Activated CD8-positive, alpha-beta memory T cell treated with anti-CD3 and anti-CD28 coated beads, Interleukin-2, amount 10 ng/mL, durations not matched to agents 7 days and 5 days (primary cell): ENCODE results near the gene ANAPC5. TPM values are rescaled to one million over a fixed set of nuclear protein-coding genes. Genes with fewer than 3 reads are reported as not detected.
"Not testable (repeated sequence)": the region's sequence is repeated elsewhere in the genome, so short reads cannot be mapped to it uniquely, and the experiment has no call there.

Experiments
- ATAC-seq: fragments of 150-1000 bp; cut with Tn5 transposase; one replicate; pipeline ENCODE4 v1.10.0; 2021; ENCODE audit warnings: moderate library complexity
- CTCF ChIA-PET: fragments of 350-600 bp; sonication (Branson Sonifier 250); formaldehyde crosslinking; loops from one replicate; lab custom pipeline; 2021; ENCODE audit warnings: antibody characterized with exemption; lab: Charles Lee
- DNase-seq: peaks from one replicate; pipeline ENCODE4 v3.0.0-alpha.2; 2020
- H3K27ac Mint-ChIP-seq: one replicate; pipeline ENCODE4 v1.8.0; 2021; ENCODE audit warnings: mild to moderate bottlenecking, mixed read lengths
- H3K27me3 Mint-ChIP-seq: one replicate; pipeline ENCODE4 v1.8.0; 2021; ENCODE audit warnings: mixed read lengths
- H3K36me3 Mint-ChIP-seq: one replicate; pipeline ENCODE4 v1.8.0; 2021; ENCODE audit warnings: mild to moderate bottlenecking, mixed read lengths
- H3K4me1 Mint-ChIP-seq: one replicate; pipeline ENCODE4 v1.8.0; 2021; ENCODE audit warnings: mixed read lengths
- H3K4me3 Mint-ChIP-seq: one replicate; pipeline ENCODE4 v1.8.0; 2021; ENCODE audit warnings: mild to moderate bottlenecking, moderate library complexity, mixed read lengths
- H3K9me3 Mint-ChIP-seq: one replicate; pipeline ENCODE4 v1.8.0; 2022; ENCODE audit warnings: low read depth, mixed read lengths
- total RNA-seq, 2 experiments: library from RNA; stranded (reverse); gene quantifications; one replicate each; pipeline ENCODE4 v1.2.3, GENCODE V29; 2021

ANAPC5 gene
- total RNA-seq, 2 experiments from 2014 or later: 138 to 157 TPM

- Mint-ChIP-seq H3K27ac (no peak overlapping the region), H3K36me3 (peaks cover 65% of the 10 kb centered on the region), H3K4me3 (no peak overlapping the region), H3K27me3 (no peaks in the 10 kb centered on the region), H3K9me3 (no peaks in the 10 kb centered on the region), H3K4me1 (no peaks in the 10 kb centered on the region)
- DNase-seq: no peak
- no peak for ATAC-seq
- CTCF ChIA-PET: interaction anchor here (1.1 to 3.0 kb wide), 2 partner anchors 8 to 12 kb away, joined by 3 to 12 read pairs; no protein-coding TSS in a partner anchor
These were observed 25.1 kb downstream of the ANAPC5 start for GRCh38 chr12:121326996-121327674.

- CTCF ChIA-PET: interaction anchor here (1.1 to 3.0 kb wide), 2 partner anchors 9 to 13 kb away, joined by 3 to 12 read pairs; no protein-coding TSS in a partner anchor
- Mint-ChIP-seq H3K4me1 (no peaks in the 10 kb centered on the region), H3K9me3 (no peaks in the 10 kb centered on the region), H3K27me3 (no peaks in the 10 kb centered on the region), H3K36me3 (peaks cover 61% of the 10 kb centered on the region), H3K4me3 (no peak overlapping the region), H3K27ac (no peak overlapping the region)
- ATAC-seq: no peak
- no peak for DNase-seq
These were observed 26.3 kb downstream of the ANAPC5 start for GRCh38 chr12:121325922-121326396.

GRCh38 chr12:121323908-121324307 lies 28.3 kb downstream of the ANAPC5 start:
- ATAC-seq (no peak), DNase-seq (no peak)
- CTCF ChIA-PET: interaction anchor here (2.6 to 3.0 kb wide), 3 partner anchors 11 to 119 kb away, joined by 6 to 12 read pairs (median 10); no protein-coding TSS in a partner anchor
- no peak overlapping the region for H3K4me3 Mint-ChIP-seq
- H3K9me3 Mint-ChIP-seq: no peaks in the 10 kb centered on the region
- peak overlapping the region; percentile 35 for H3K27ac Mint-ChIP-seq
- no peaks in the 10 kb centered on the region for H3K27me3 Mint-ChIP-seq
- peaks cover 53% of the 10 kb centered on the region for H3K36me3 Mint-ChIP-seq
- H3K4me1 Mint-ChIP-seq: no peaks in the 10 kb centered on the region

- CTCF ChIA-PET: interaction anchor here (0.8 to 1.5 kb wide), 3 partner anchors 16 to 20 kb away, joined by 3 to 4 read pairs (median 3); no protein-coding TSS in a partner anchor
- Mint-ChIP-seq H3K27ac (peak overlapping the region; percentile 14), H3K4me1 (peaks cover 21% of the 10 kb centered on the region), H3K36me3 (peaks cover 48% of the 10 kb centered on the region), H3K4me3 (no peak overlapping the region), H3K27me3 (no peaks in the 10 kb centered on the region), H3K9me3 (no peaks in the 10 kb centered on the region)
- ATAC-seq (no peak), DNase-seq (no peak)
These were observed 34.1 kb downstream of the ANAPC5 start for GRCh38 chr12:121318121-121318520.

GRCh38 chr12:121314431-121314830 lies 37.8 kb downstream of the ANAPC5 start:
- Mint-ChIP-seq H3K27ac (peak overlapping the region; percentile 28), H3K9me3 (no peaks in the 10 kb centered on the region), H3K27me3 (no peaks in the 10 kb centered on the region), H3K36me3 (peaks cover 51% of the 10 kb centered on the region), H3K4me3 (no peak overlapping the region), H3K4me1 (peaks cover 26% of the 10 kb centered on the region)
- CTCF ChIA-PET: no interaction called here
- no peak for ATAC-seq
- no peak for DNase-seq

GRCh38 chr12:121310231-121310630 lies 42.0 kb downstream of the ANAPC5 start:
- Mint-ChIP-seq H3K36me3 (peaks cover 38% of the 10 kb centered on the region), H3K4me1 (peaks cover 21% of the 10 kb centered on the region)
- H3K27ac Mint-ChIP-seq, ATAC-seq, H3K9me3 Mint-ChIP-seq, DNase-seq, H3K27me3 Mint-ChIP-seq, H3K4me3 Mint-ChIP-seq: not testable (repeated sequence)
- CTCF ChIA-PET: interaction anchor here (0.7 to 2.6 kb wide), 2 partner anchors 24 to 425 kb away, joined by 4 to 10 read pairs; no protein-coding TSS in a partner anchor

- not testable (repeated sequence) for H3K27me3 Mint-ChIP-seq
These were observed 44.8 kb downstream of the ANAPC5 start for GRCh38 chr12:121307397-121307796.

GRCh38 chr12:121304306-121304705 lies 47.9 kb downstream of the ANAPC5 start:
- Mint-ChIP-seq H3K4me3 (no peak overlapping the region), H3K36me3 (peaks cover 9% of the 10 kb centered on the region), H3K9me3 (no peaks in the 10 kb centered on the region), H3K27me3 (no peaks in the 10 kb centered on the region), H3K4me1 (peaks cover 7% of the 10 kb centered on the region), H3K27ac (no peak overlapping the region)
- CTCF ChIA-PET: no interaction called here
- no peak for ATAC-seq
- DNase-seq: no peak

More at GRCh38 chr12:121307397-121307796, 44.8 kb downstream of the ANAPC5 start:
- DNase-seq, ATAC-seq, H3K9me3 Mint-ChIP-seq, H3K4me3 Mint-ChIP-seq, H3K4me1 Mint-ChIP-seq, H3K27ac Mint-ChIP-seq: not testable (repeated sequence)
- H3K36me3 Mint-ChIP-seq: peaks cover 28% of the 10 kb centered on the region
- CTCF ChIA-PET: interaction anchor here (1.0 to 1.9 kb wide), 2 partner anchors 28 to 136 kb away, joined by 3 to 5 read pairs; no protein-coding TSS in a partner anchor

GRCh38 chr12:121301876-121302275 lies 50.3 kb downstream of the ANAPC5 start:
- H3K4me1 Mint-ChIP-seq: peaks cover 16% of the 10 kb centered on the region
- ATAC-seq (no peak), DNase-seq (no peak)
- CTCF ChIA-PET: no interaction called here
- H3K36me3 Mint-ChIP-seq: no peaks in the 10 kb centered on the region
- no peak overlapping the region for H3K4me3 Mint-ChIP-seq
- H3K27me3 Mint-ChIP-seq: no peaks in the 10 kb centered on the region
- no peaks in the 10 kb centered on the region for H3K9me3 Mint-ChIP-seq
- no peak overlapping the region for H3K27ac Mint-ChIP-seq

GRCh38 chr12:121300083-121300819 lies 52.0 kb downstream of the ANAPC5 start:
- no peak for DNase-seq
- no peak overlapping the region for H3K27ac Mint-ChIP-seq
- H3K4me1 Mint-ChIP-seq: peaks cover 20% of the 10 kb centered on the region
- CTCF ChIA-PET: interaction anchor here (0.5 to 0.7 kb wide), 4 partner anchors 17 to 769 kb away, joined by 3 to 4 read pairs (median 3); no protein-coding TSS in a partner anchor
- no peak for ATAC-seq
- no peaks in the 10 kb centered on the region for H3K36me3 Mint-ChIP-seq
- no peaks in the 10 kb centered on the region for H3K9me3 Mint-ChIP-seq
- no peak overlapping the region for H3K4me3 Mint-ChIP-seq
- H3K27me3 Mint-ChIP-seq: no peaks in the 10 kb centered on the region

- Mint-ChIP-seq H3K4me3 (no peak overlapping the region), H3K36me3 (no peaks in the 10 kb centered on the region), H3K27me3 (no peaks in the 10 kb centered on the region), H3K9me3 (no peaks in the 10 kb centered on the region), H3K27ac (no peak overlapping the region), H3K4me1 (peaks cover 23% of the 10 kb centered on the region)
- DNase-seq (no peak), ATAC-seq (no peak)
- CTCF ChIA-PET: interaction anchor here (0.5 kb wide), 1 partner anchor 116 kb away, joined by 4 read pairs; no protein-coding TSS in a partner anchor
These were observed 52.5 kb downstream of the ANAPC5 start for GRCh38 chr12:121299662-121300061.

GRCh38 chr12:121298411-121298810 lies 53.8 kb downstream of the ANAPC5 start:
- not testable (repeated sequence) for DNase-seq, H3K9me3 Mint-ChIP-seq, H3K4me3 Mint-ChIP-seq, H3K27me3 Mint-ChIP-seq, H3K27ac Mint-ChIP-seq, ATAC-seq, H3K36me3 Mint-ChIP-seq
- CTCF ChIA-PET: interaction anchor here (1.1 kb wide), 1 partner anchor 20 kb away, joined by 3 read pairs; no protein-coding TSS in a partner anchor
- peaks cover 25% of the 10 kb centered on the region for H3K4me1 Mint-ChIP-seq

- ATAC-seq: no peak
- H3K27ac Mint-ChIP-seq: peak overlapping the region; percentile 82
These were observed 54.7 kb downstream of the ANAPC5 start for GRCh38 chr12:121297435-121297991.

More at GRCh38 chr12:121297435-121297991, 54.7 kb downstream of the ANAPC5 start:
- Mint-ChIP-seq H3K27me3 (no peaks in the 10 kb centered on the region), H3K9me3 (no peaks in the 10 kb centered on the region), H3K4me3 (peak overlapping the region; percentile 82), H3K4me1 (peaks cover 28% of the 10 kb centered on the region), H3K36me3 (peaks cover 3% of the 10 kb centered on the region)
- peak; percentile 50 for DNase-seq
- CTCF ChIA-PET: interaction anchor here (0.7 to 1.1 kb wide), 3 partner anchors 20 to 299 kb away, joined by 3 read pairs; partner anchors contain the start of gene ANAPC5
